ENCODE measurements around the gene PKD2L2. TPM values are rescaled to one million over a fixed set of nuclear protein-coding genes. Genes with fewer than 3 reads are reported as not detected.

Gene PKD2L2
- total and polyA plus RNA-seq, 10 of the 15 experiments (the other 5 are each of a cell fraction or from before 2014, with no cell fraction given): 0.11 to 0.86 (median 0.26) TPM; not detected in 4

DNA sequence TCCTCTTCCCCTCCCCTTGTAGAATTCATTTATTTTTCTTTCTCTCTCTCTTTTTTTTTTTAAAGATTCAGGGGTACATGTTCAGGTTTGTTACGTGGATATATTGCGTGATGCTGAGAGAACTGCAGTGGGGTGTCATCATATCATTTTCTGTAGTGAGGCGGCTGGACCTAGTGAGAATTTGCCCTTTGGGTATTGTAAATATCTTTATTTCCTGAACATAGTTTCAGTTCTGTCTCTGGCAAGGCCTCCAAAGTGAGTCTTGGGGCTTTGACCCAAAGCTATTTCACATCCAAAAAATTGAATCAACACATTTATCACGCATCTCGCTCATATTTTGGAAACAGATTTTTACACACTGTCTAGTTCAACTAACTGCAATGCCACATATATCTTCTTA, 47.0 kb upstream of the PKD2L2 start:
- H3K9ac ChIP-seq (ENCODE audit: control insufficient read depth, insufficient read depth, low read length): no peak overlapping the region
- RAD21 ChIA-PET (ENCODE audit: unreplicated experiment): no interaction called here
- CTCF ChIA-PET: interaction anchor here (1.3 to 2.2 kb wide), 2 partner anchors 47 to 100 kb away, joined by 3 to 6 read pairs; partner anchors contain the start of gene PKD2L2

More for the DNA sequence above, 47.0 kb upstream of the PKD2L2 start:
- FAIRE-seq (no peak), ATAC-seq (no peak), DNase-seq (ENCODE audit: low read depth, low spot score) (no peak)
- ChIA-PET POLR2A (no interaction called here), SMC1A (ENCODE audit: uncharacterized antibody, unreplicated experiment) (interaction anchor here (0.6 to 2.9 kb wide), 3 partner anchors 18 to 94 kb away, joined by 5 to 9 read pairs (median 5); no protein-coding TSS in a partner anchor)
- intact Hi-C loops (cut with micrococcal nuclease; ENCODE audit: unreplicated experiment) (no loop called here), in situ Hi-C loops (cut with MboI) (no loop called here)
- H3K4me2 ChIP-seq (ENCODE audit: control insufficient read depth, insufficient read depth): no peak overlapping the region
- no peaks in the 10 kb centered on the region for H3K27me3 ChIP-seq (replicated peaks in 1 of 2; ENCODE audit: control insufficient read depth in 2 of 2, insufficient read depth in 2 of 2, low read length in 1 of 2)
- H3K4me1 ChIP-seq (ENCODE audit: control insufficient read depth, insufficient read depth, low read length): peaks cover 4% of the 10 kb centered on the region; the same call in 1 of the 2 replicates
- H3K27ac ChIP-seq (ENCODE audit: control insufficient read depth, insufficient read depth): no peak overlapping the region
- no peak overlapping the region for H2AFZ ChIP-seq (ENCODE audit: control insufficient read depth, low read depth, low read length)
- WGBS (ENCODE audit: insufficient coverage, insufficient replicate concordance, low lambda C conversion rate, missing lambda C conversion rate): 84% methylated on average over 5 of the region's 5 CpGs
- no peaks in the 10 kb centered on the region for H3K36me3 ChIP-seq (ENCODE audit: control insufficient read depth in 2 of 2, insufficient read depth in 2 of 2, low read length in 1 of 2)
- no peaks in the 10 kb centered on the region for H4K20me1 ChIP-seq (ENCODE audit: control insufficient read depth, insufficient read depth)
- H3K4me3 ChIP-seq: no peak overlapping the region
- TF ChIP-seq RUNX3 (IDR thresholded peaks at IDR 0.05; ENCODE audit: low read length) (no peak), ATF7 (IDR thresholded peaks at IDR 0.05; ENCODE audit: low read depth) (no peak), FOS (IDR thresholded peaks at IDR 0.05; ENCODE audit: borderline replicate concordance, extremely low read depth, insufficient read length) (no peak), NBN (IDR thresholded peaks at IDR 0.05) (no peak), NFYB (IDR thresholded peaks at IDR 0.05; ENCODE audit: insufficient read depth, low read depth, low read length) (no peak), CREM (IDR thresholded peaks at IDR 0.05; ENCODE audit: low read depth) (no peak), NR2F1 (conservative IDR thresholded peaks at IDR 0.05) (no peak), SMAD1 (IDR thresholded peaks at IDR 0.05; ENCODE audit: low read depth, partially characterized antibody) (no peak), CHD1 (IDR thresholded peaks at IDR 0.05; ENCODE audit: low read depth, low read length) (no peak), JUNB (IDR thresholded peaks at IDR 0.05) (no peak), RCOR1 (conservative IDR thresholded peaks at IDR 0.05; ENCODE audit: low read depth, low read length) (no peak), HCFC1 (IDR thresholded peaks at IDR 0.05; ENCODE audit: low read length) (no peak), TCF7 (IDR thresholded peaks at IDR 0.05; ENCODE audit: borderline replicate concordance) (no peak), NFYA (IDR thresholded peaks at IDR 0.05; ENCODE audit: borderline replicate concordance, low read depth, low read length) (no peak)
- TF ChIP-seq, protein P1, sequence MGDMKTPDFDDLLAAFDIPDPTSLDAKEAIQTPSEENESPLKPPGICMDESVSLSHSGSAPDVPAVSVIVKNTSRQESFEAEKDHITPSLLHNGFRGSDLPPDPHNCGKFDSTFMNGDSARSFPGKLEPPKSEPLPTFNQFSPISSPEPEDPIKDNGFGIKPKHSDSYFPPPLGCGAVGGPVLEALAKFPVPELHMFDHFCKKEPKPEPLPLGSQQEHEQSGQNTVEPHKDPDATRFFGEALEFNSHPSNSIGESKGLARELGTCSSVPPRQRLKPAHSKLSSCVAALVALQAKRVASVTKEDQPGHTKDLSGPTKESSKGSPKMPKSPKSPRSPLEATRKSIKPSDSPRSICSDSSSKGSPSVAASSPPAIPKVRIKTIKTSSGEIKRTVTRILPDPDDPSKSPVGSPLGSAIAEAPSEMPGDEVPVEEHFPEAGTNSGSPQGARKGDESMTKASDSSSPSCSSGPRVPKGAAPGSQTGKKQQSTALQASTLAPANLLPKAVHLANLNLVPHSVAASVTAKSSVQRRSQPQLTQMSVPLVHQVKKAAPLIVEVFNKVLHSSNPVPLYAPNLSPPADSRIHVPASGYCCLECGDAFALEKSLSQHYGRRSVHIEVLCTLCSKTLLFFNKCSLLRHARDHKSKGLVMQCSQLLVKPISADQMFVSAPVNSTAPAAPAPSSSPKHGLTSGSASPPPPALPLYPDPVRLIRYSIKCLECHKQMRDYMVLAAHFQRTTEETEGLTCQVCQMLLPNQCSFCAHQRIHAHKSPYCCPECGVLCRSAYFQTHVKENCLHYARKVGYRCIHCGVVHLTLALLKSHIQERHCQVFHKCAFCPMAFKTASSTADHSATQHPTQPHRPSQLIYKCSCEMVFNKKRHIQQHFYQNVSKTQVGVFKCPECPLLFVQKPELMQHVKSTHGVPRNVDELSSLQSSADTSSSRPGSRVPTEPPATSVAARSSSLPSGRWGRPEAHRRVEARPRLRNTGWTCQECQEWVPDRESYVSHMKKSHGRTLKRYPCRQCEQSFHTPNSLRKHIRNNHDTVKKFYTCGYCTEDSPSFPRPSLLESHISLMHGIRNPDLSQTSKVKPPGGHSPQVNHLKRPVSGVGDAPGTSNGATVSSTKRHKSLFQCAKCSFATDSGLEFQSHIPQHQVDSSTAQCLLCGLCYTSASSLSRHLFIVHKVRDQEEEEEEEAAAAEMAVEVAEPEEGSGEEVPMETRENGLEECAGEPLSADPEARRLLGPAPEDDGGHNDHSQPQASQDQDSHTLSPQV (IDR thresholded peaks at IDR 0.05): no peak
- TF ChIP-seq, protein P2, sequence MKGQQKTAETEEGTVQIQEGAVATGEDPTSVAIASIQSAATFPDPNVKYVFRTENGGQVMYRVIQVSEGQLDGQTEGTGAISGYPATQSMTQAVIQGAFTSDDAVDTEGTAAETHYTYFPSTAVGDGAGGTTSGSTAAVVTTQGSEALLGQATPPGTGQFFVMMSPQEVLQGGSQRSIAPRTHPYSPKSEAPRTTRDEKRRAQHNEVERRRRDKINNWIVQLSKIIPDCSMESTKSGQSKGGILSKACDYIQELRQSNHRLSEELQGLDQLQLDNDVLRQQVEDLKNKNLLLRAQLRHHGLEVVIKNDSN (IDR thresholded peaks at IDR 0.05; ENCODE audit: borderline replicate concordance, extremely low read length, insufficient read depth, low read depth, low read length): no peak
- TF ChIP-seq, protein P3, sequence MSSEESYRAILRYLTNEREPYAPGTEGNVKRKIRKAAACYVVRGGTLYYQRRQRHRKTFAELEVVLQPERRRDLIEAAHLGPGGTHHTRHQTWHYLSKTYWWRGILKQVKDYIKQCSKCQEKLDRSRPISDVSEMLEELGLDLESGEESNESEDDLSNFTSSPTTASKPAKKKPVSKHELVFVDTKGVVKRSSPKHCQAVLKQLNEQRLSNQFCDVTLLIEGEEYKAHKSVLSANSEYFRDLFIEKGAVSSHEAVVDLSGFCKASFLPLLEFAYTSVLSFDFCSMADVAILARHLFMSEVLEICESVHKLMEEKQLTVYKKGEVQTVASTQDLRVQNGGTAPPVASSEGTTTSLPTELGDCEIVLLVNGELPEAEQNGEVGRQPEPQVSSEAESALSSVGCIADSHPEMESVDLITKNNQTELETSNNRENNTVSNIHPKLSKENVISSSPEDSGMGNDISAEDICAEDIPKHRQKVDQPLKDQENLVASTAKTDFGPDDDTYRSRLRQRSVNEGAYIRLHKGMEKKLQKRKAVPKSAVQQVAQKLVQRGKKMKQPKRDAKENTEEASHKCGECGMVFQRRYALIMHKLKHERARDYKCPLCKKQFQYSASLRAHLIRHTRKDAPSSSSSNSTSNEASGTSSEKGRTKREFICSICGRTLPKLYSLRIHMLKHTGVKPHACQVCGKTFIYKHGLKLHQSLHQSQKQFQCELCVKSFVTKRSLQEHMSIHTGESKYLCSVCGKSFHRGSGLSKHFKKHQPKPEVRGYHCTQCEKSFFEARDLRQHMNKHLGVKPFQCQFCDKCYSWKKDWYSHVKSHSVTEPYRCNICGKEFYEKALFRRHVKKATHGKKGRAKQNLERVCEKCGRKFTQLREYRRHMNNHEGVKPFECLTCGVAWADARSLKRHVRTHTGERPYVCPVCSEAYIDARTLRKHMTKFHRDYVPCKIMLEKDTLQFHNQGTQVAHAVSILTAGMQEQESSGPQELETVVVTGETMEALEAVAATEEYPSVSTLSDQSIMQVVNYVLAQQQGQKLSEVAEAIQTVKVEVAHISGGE (CRISPR knock-in tag; IDR thresholded peaks at IDR 0.05): no peak
- no TSS peak for BruUV-seq (replicated peaks)
- H3K79me2 ChIP-seq (ENCODE audit: control insufficient read depth, insufficient read depth, low read length): no peaks in the 10 kb centered on the region
- no peaks in the 10 kb centered on the region for H3K9me3 ChIP-seq (replicated peaks; ENCODE audit: control insufficient read depth, insufficient read depth, low read length)
